CD4-positive, alpha-beta T cell treated with Interleukin-17A for 4 hours (primary cell): ENCODE measurements around the gene XIAP.

ENCODE experiments used
- DNase-seq: peaks from one replicate; pipeline ENCODE4 v3.0.0-alpha.2; 2020; ENCODE audit warnings: mixed read lengths

XIAP gene

GRCh38 chrX:123961268-123962005 is 101.6 kb downstream of the XIAP start, which contains the start of gene STAG2:
Gene STAG2, plus strand, starts transcription at chrX:123961706. Its CDS starts 60,922 bp downstream, at chrX:124022628.
- peak; percentile 56 for DNase-seq

GRCh38 chrX:123962006-123962467 is 102.2 kb downstream of the XIAP start:
- DNase-seq = peak; percentile 23

GRCh38 chrX:123962794-123963373 is 103.0 kb downstream of the XIAP start:
- peak; percentile 83 for DNase-seq
